Mammary epithelial cell (primary cell): ENCODE results near the gene IPCEF1.

Source experiments
- EZH2 ChIP-seq: IDR thresholded peaks from 2 replicates; pipeline ENCODE4 v1.6.1; 2012; ENCODE audit warnings: low read length, inconsistent platforms, borderline replicate concordance
- TF ChIP-seq, protein P1 (sequence below), 2 donors: IDR thresholded peaks in 1 of 2; conservative IDR thresholded peaks in 1 of 2; 2 replicates each; pipeline ENCODE4 v1.5.1; 2011 to 2012; ENCODE audit warnings: inconsistent platforms in 2 of 2, low read length in 2 of 2, mild to moderate bottlenecking in 2 of 2, control low read depth in 1 of 2, low read depth in 1 of 2; ENCODE audit not compliant: insufficient read depth in 1 of 2; ENCODE audit errors: extremely low read depth in 1 of 2

DNA sequence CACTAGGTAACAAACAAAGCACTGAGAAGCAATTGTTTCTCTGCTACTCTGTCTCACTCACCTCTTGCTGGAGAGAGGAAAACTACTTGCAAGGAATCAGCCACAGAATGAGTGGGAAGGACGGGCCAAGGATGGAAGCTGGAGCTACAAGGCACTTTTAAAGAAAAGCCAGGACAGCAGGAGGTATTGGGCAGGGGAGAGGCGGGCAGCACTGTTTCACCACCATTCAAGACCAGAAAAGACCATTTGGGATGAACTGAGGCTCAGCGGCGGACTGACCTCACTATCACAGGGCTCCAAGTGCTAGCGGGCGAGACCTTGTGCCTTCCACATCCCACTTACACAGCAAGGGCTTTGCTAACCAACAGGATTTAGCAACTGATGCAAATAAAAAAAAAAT lies 137.4 kb downstream of the IPCEF1 start:
- TF ChIP-seq, protein P1, sequence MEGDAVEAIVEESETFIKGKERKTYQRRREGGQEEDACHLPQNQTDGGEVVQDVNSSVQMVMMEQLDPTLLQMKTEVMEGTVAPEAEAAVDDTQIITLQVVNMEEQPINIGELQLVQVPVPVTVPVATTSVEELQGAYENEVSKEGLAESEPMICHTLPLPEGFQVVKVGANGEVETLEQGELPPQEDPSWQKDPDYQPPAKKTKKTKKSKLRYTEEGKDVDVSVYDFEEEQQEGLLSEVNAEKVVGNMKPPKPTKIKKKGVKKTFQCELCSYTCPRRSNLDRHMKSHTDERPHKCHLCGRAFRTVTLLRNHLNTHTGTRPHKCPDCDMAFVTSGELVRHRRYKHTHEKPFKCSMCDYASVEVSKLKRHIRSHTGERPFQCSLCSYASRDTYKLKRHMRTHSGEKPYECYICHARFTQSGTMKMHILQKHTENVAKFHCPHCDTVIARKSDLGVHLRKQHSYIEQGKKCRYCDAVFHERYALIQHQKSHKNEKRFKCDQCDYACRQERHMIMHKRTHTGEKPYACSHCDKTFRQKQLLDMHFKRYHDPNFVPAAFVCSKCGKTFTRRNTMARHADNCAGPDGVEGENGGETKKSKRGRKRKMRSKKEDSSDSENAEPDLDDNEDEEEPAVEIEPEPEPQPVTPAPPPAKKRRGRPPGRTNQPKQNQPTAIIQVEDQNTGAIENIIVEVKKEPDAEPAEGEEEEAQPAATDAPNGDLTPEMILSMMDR (conservative IDR thresholded peaks at IDR 0.05 in 1 of 2, IDR thresholded peaks at IDR 0.05 in 1 of 2; ENCODE audit: extremely low read depth in 1 of 2, insufficient read depth in 1 of 2, low read depth in 1 of 2, low read length in 2 of 2) = no peak
- no peak for TF ChIP-seq EZH2
